Stimulated activated CD8-positive, alpha-beta memory T cell treated with anti-CD3 and anti-CD28 coated beads, Interleukin-4, amount 100 ng/mL, for 4 hours (primary cell): ENCODE measurements around the gene OR2T29.
"Not testable (repeated sequence)": the region's sequence is repeated elsewhere in the genome, so short reads cannot be mapped to it uniquely, and the experiment has no call there.

ENCODE experiments used
- DNase-seq, 2 donors: peaks; one replicate each; pipeline ENCODE4 v3.0.0-alpha.2; 2020; ENCODE audit warnings: low read depth in 2 of 2, low spot score in 1 of 2

OR2T29 gene, protein sequence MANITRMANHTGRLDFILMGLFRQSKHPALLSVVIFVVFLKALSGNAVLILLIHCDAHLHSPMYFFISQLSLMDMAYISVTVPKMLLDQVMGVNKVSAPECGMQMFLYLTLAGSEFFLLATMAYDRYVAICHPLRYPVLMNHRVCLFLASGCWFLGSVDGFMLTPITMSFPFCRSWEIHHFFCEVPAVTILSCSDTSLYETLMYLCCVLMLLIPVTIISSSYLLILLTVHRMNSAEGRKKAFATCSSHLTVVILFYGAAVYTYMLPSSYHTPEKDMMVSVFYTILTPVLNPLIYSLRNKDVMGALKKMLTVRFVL

GRCh38 chr1:248562672-248563071 lies at the start of gene OR2T29:
OR2T29 (minus strand) TSS chr1:248562772; CDS start chr1:248559491, 3,281 bp downstream.
- not testable (repeated sequence) for DNase-seq

DNA sequence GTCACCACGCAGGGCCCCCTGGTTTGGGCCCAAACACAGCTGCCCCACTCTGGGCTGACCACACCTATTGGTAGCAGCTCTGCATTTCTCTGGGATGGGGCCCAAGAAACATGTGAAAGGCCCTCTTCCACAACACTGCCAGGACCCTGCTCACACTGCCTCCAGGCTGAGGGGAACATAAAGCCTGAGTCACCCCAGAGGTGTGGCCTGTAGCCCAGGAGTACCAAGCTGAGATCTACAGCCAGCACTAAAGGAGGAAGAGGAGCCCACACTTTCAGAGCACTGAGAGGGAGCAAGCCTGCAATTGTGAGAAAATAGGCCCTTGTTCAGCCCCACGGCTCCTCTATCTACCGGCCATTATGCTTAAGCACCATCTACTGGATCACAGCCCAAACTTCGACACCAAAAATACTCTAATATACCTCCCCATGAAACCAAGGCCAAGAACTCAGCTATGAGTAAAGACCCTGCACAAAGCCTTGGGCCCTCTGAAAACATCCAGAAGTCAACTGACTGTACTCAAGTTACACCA lies 49.4 kb upstream of the OR2T29 start:
- DNase-seq = no peak

GRCh38 chr1:248610301-248610700 lies 47.7 kb upstream of the OR2T29 start:
- no peak for DNase-seq

DNA sequence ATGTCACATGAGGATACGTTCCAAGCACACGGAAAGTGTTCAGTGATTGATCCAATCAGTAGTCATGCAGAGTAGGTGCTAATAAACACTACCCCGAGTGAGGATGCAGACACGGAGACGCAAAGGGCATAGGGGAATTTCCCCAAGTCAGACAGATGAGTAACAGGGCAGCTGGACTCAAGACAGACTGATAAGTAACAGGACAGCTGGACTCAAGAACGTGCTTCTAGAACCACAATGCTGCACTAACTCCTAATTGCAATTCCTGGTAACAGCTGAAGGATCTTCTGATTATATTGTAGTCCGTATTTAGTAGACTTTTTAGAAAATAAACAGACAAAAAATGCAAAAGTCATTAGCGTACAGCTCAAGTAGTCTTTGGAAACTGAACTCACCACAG lies 36.8 kb upstream of the OR2T29 start:
- no peak for DNase-seq

DNA sequence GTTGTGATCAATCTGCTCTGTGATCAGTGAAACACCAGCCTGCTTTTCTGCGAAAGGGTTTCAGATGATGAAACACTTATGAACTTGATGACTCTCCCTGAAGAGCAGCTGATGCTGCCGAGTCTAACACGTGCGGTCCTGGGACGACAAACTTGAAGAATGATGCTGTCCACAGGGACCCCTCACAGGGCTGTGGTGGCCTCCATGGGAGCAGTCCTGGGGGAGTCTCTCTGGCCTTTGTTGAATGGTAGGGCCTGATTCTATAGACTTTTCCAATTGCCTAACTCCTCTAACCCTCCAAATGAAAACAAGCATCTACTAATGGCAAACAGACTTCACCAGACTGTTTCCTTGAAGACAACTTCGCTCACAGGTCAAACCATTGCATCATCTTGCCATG lies 35.0 kb upstream of the OR2T29 start, which contains the start of gene OR2T10:
Gene OR2T10, minus strand, starts transcription at position 112 of the 400 bp plus-strand sequence. CDS start 3,932 bp downstream, outside the sequence.
- DNase-seq = no peak

GRCh38 chr1:248596615-248597014 lies 34.0 kb upstream of the OR2T29 start:
- DNase-seq = no peak

DNA sequence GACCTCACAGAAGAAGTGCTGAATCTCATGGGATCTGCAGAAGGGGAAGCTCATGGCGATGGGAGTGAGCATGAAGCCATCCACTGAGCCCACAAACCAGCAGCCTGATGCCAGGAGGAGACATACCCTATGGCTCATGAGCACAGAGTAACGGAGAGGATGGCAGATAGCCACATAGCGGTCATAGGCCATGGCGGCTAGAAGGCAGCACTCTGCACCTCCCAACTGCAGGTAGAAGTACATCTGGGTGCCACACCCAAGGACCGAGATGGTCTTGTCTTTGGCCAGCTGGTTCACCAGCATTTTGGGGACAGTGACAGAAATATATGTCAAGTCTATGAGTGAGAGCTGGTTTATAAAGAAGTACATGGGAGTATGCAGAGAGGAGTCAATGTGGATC lies 30.7 kb upstream of the OR2T29 start:
- DNase-seq = no peak

GRCh38 chr1:248592655-248593054 lies 30.1 kb upstream of the OR2T29 start:
- no peak for DNase-seq

- no peak for DNase-seq
Measured at GRCh38 chr1:248590055-248590454, 27.5 kb upstream of the OR2T29 start.

DNA sequence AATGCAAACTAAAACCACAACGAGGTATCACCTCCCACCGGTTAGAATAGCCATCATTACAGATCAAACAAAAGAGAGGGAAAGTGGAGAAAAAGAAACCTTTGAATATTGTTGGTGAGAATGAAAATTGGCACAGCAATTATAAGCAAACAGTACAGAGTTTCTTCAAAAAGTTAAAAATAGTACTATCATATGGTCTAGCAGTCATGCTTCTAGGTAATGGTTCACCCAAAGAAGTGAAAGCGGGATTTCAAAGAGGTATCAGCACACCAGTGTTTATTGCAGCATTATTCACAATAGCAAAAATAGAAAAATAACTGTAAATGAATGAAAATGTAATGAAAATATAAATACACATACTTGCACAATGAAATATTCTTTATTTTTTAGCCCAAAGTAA lies 26.8 kb upstream of the OR2T29 start:
- no peak for DNase-seq

DNA sequence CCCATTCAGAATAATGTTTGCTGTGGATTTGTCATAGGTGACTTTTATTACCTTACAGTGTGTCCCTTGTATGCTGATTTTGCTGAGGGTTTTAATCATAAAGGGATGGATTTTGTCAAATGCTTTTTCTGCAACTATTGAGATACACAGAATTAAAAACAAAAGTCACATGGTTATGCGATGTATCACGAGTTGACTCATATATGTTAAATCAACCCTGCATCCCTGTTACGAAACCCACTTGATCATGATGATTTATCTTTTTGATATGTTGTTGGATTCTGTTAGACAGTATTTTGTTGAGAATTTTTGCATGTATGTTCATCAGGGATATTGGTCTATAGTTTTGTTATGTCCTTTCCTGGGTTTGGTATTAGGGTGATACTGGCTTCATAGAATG lies 22.7 kb upstream of the OR2T29 start:
- DNase-seq = no peak

DNA sequence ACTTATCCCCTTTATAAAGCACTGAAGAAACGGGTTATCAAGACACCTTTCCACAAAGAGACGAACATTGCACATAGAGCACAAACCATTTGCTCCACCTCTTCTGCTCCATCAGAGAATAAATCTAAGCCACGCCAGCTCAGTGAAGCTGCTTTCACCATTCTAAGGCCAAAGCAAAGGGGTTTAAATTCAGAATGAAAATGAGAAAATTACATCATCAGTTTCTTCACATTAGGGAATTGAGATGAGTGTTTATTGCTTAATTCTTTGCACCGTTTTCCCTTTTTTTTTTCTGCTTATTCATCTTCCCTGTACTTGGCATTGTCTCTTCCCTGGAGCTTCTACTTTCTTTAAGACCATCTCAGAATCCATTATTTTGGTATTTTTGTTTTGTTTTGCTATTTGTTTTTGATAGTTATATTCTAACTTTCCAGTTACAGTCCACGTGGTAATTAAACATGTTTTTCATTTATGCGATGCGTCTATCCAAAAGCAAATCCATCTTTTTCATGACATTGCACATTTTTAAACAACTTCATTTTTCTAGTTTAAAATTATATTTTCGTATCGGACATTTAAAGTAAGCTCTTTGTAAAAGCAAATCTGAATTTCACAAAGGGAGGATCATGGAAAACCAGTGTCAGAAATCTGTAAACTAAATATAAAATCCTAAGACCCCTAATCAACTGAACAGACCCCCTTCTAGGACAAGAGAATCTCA lies 13.8 kb upstream of the OR2T29 start:
- no peak for DNase-seq

GRCh38 chr1:248574657-248575056 lies 12.1 kb upstream of the OR2T29 start, which contains the start of gene OR2T34:
OR2T34 (minus strand) TSS chr1:248574757; CDS start chr1:248574757, 0 bp downstream.
- DNase-seq = not testable (repeated sequence)

- DNase-seq = not testable (repeated sequence)
Measured at GRCh38 chr1:248573856-248574255, 11.3 kb upstream of the OR2T29 start.

DNA sequence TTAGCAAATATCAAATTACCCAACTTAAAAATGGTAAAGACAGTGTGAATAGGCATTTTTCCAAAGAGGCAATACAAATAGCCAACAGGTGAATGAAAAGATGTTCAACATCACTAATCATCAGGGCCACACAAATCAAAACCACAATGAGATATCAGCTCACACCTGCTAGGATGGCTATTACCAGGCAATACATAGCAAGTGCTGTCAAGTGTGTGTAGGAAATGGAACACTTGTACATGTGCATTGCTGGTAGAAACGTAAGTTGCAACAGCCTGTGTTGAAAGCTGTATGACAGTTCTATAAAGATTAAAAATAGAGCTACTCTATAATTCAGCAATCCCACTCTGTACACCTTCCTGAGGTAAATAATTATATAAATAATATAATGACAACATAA lies 9.5 kb upstream of the OR2T29 start:
- not testable (repeated sequence) for DNase-seq

- not testable (repeated sequence) for DNase-seq
Measured at GRCh38 chr1:248570811-248571210, 8.2 kb upstream of the OR2T29 start.

GRCh38 chr1:248569049-248569448 lies 6.5 kb upstream of the OR2T29 start:
- not testable (repeated sequence) for DNase-seq

DNA sequence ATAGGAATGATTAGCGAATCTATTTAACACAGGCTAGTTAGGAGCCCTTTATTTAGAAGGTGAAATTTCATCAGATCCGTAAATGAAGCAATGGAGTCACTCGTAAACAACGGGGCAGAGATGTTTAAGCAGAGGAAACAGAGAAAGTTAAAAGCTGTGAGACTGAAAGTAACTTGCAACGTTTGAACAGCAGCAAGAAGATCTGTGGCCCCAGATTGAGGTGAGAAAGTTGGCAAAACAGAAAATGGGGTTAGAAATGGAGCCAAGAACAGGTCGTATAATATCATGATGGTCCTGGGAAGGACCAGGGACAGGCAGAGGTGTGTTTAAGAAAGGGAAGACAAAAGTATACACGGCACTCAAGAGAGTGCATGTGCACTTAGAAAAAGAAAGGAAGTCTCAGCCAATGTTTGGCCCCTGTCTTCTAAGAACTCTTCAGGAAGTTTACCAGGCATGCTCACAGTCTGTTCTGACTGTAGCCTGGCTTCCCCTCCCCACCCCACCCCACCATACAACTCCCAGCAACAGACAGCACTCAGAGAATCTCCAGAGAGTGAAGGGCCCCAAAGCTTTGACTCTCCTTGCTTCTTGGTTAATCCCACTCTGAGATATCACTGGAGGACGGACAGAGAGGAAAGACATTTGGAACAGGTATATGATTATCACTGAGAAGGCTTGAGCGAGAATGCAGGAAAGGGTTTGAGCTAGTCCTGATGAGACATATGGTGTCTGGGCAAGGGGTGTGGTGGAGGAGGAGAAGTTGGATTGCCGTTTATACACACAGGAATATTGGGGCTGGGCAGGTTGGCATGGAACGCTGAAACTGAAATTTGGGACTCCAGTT lies 3.2 kb upstream of the OR2T29 start:
- not testable (repeated sequence) for DNase-seq

- not testable (repeated sequence) for DNase-seq
Measured at GRCh38 chr1:248551027-248551426, 11.5 kb downstream of the OR2T29 start.

DNA sequence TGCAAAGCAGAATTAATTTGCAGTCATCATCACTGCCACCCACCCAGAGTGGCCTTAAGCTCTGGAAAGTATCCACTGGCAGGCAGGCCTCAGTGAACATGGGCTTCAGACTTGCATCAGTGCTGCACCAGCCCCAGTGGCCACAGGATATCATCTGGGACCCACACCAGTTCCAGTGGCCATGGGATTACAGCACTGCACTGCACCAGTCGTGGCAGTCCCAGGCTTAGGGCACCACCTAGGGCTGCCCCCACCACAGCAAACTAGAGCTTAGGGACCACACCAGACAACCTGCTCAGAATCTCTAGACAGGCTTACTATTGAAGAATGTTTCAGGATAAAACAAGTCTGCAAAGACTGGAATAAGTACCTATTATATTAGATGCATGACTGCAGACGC lies 15.2 kb downstream of the OR2T29 start:
- DNase-seq = not testable (repeated sequence)

DNA sequence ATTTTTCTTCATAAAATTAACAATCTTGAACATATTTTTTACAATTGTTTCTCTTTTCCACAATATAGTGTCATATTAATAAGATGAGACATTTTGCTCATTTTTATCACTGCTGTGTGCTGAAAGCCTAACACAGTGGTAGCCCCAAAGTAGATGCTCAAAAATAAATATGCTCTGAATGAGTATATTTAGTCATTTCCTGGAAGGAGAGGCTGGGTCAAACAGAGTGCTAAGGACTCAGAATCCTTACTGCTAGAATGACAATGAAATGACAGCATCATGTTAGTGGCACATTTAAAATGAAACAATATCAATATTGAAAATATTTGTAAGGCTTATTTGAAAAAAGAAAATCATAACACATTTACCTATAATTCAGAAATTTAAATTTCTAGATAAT lies 25.1 kb downstream of the OR2T29 start:
- DNase-seq = not testable (repeated sequence)
